Endometrial microvascular endothelial cells (primary cell): ENCODE data around the gene STX3. TPM values are rescaled to one million over a fixed set of nuclear protein-coding genes. Genes with fewer than 3 reads are reported as not detected.
"Not testable (repeated sequence)": the region's sequence is repeated elsewhere in the genome, so short reads cannot be mapped to it uniquely, and the experiment has no call there.

Experiments used
- in situ Hi-C: cut with HindIII; loops from 2 replicates; pipeline ENCODE4 v1.10.0; 2017; ENCODE audit warnings: low sequenced_read_pairs, low pct_unique_long_range_greater_than_20kb; ENCODE audit errors: inconsistent ontology term
- total RNA-seq: library from RNA; depleted of rRNA; stranded (reverse); fragments of >200 nt; gene quantifications from one replicate; pipeline ENCODE4 v1.2.3, GENCODE V29; 2015; ENCODE audit errors: inconsistent ontology term

The STX3 gene
- total RNA-seq, 1 donor from 2014 or later, result 24.4 TPM

- in situ Hi-C loops, result no loop called here
These were observed 24.3 kb downstream of the STX3 start for GRCh38 chr11:59779487-59779886.

GRCh38 chr11:59782080-59782479 is 26.9 kb downstream of the STX3 start:
- in situ Hi-C loops, result no loop called here

- in situ Hi-C loops, result no loop called here
These were observed 28.5 kb downstream of the STX3 start for GRCh38 chr11:59783632-59784090.

- in situ Hi-C loops, result not testable (repeated sequence)
These were observed 29.3 kb downstream of the STX3 start for GRCh38 chr11:59784441-59784840.

GRCh38 chr11:59785818-59786217 is 30.6 kb downstream of the STX3 start:
- in situ Hi-C loops, result no loop called here

GRCh38 chr11:59787255-59787588 is 32.0 kb downstream of the STX3 start:
- in situ Hi-C loops, result no loop called here

GRCh38 chr11:59787816-59788215 is 32.6 kb downstream of the STX3 start:
- in situ Hi-C loops, result no loop called here

- in situ Hi-C loops, result no loop called here
These were observed 36.5 kb downstream of the STX3 start for GRCh38 chr11:59791639-59792038.

GRCh38 chr11:59792507-59792906 is 37.3 kb downstream of the STX3 start:
- in situ Hi-C loops, result no loop called here

- in situ Hi-C loops, result no loop called here
These were observed 39.2 kb downstream of the STX3 start for GRCh38 chr11:59794417-59794816.

- in situ Hi-C loops, result no loop called here
These were observed 45.3 kb downstream of the STX3 start for GRCh38 chr11:59800390-59801025.

- in situ Hi-C loops, result no loop called here
These were observed 46.1 kb downstream of the STX3 start for GRCh38 chr11:59801160-59801706.

- in situ Hi-C loops, result no loop called here
These were observed 46.9 kb downstream of the STX3 start for GRCh38 chr11:59801981-59802638.

- in situ Hi-C loops, result no loop called here
These were observed 47.5 kb downstream of the STX3 start for GRCh38 chr11:59802639-59803176.

GRCh38 chr11:59804061-59804460 is 48.9 kb downstream of the STX3 start:
- in situ Hi-C loops, result no loop called here

- in situ Hi-C loops, result no loop called here
These were observed 52.0 kb downstream of the STX3 start for GRCh38 chr11:59807047-59807610.

GRCh38 chr11:59810189-59810910 is 55.2 kb downstream of the STX3 start, which contains the start of gene MRPL16:
MRPL16 (minus strand) TSS chr11:59810778; CDS start chr11:59810658, 120 bp downstream.
- in situ Hi-C loops, result no loop called here

GRCh38 chr11:59810911-59811259 is 55.7 kb downstream of the STX3 start:
- in situ Hi-C loops, result no loop called here

GRCh38 chr11:59812220-59812619 is 57.0 kb downstream of the STX3 start:
- in situ Hi-C loops, result no loop called here
